ENCODE data around the gene RAPGEF2.
"Not testable (repeated sequence)": the region's sequence is repeated elsewhere in the genome, so short reads cannot be mapped to it uniquely, and the experiment has no call there.

Gene RAPGEF2

DNA sequence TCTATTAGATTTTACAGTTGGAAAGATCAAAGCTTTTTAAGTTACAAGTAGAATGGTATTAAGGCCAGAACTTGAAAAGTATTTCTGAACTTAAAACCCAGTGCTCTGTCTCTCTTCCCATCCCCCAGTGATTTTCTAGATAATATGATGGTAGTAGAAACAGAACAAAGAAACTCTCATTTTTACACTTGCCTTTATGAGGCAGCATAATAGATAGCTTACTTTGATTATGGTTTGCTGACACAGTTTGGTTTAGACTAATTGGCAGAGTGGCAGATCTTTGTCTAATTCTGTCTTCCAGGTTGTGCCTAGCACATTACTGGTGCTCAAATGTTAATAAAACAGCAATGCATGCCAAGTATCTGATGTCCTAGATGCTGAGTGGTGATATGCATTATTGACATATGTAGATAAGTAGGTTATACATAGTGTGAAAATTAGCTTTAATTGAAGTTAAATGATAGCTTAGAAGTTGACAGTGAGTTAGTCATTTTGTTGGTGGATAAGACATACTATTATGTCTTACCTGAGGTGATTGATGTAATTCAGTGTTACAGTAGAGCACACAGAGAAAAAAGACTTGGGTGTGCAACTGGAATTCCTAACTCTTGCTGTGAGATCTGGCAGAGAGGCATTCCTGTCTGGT is 4.3 kb upstream of the RAPGEF2 start:
- no peak for DNase-seq (ENCODE audit: low read depth in 2 of 2)

DNA sequence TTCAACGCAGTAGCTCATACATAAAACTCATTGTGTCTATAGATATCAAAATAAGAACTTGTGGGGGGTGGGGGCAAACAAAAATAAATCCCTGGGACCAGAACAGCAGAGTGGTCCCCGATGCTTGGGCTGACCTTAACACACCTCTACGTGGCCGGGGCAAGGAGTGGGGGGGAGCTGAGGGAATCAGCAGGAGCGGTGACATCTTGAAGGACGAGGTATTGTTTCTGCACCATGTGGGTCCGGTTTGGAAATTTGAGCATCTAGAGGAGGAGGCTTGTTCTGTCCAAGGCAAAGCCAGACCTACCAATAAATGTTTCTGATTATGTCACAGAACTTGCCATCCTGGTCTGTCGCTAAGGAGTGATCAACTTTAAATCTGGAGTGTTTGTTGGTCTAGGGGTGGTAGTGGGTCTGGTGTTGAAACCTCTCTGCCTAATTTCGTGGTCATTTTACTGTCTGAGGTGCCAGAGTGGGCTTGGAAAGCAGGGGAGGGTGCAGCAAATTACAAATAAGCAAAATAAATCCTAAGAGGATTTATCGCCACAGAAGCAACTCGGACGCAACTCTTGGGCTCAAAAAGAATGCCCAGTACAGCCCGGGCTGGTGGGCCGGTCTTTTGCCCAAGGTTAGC is 774 bp upstream of the RAPGEF2 start:
- no peak for DNase-seq (ENCODE audit: low read depth in 2 of 2)

DNA sequence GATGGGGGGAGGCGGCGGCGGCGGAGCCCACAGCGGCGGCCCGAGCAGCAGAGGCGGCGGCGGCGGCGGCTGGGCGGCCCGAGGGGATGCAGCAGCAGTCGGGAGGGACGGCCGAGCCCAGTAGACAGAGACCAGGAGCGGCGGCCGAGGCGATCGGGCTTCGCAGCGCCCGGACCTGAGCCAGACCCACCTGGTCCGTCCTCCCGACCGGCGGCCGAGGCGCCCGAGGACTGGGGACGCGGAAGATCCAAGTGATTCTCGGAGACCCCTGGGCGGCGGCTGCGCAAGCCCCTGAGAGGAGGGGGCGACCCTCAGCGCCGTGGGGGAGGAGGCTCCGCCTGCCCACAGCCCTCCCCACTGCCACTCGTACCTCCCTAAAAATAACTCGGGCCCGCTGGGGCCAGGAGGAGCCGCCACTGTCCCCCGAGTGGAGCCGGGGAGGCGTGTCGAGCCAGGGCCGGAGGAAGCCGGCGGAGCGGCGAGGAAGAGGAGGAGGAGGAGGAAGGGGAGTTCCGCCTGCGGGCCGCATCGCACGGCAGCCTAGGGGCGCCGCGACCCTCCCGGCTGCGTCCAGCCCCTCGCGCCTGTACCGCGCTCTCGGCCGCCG is 608 bp downstream of the RAPGEF2 start:
- DNase-seq (ENCODE audit: low read depth in 2 of 2): peak; percentile 22 to 28

DNA sequence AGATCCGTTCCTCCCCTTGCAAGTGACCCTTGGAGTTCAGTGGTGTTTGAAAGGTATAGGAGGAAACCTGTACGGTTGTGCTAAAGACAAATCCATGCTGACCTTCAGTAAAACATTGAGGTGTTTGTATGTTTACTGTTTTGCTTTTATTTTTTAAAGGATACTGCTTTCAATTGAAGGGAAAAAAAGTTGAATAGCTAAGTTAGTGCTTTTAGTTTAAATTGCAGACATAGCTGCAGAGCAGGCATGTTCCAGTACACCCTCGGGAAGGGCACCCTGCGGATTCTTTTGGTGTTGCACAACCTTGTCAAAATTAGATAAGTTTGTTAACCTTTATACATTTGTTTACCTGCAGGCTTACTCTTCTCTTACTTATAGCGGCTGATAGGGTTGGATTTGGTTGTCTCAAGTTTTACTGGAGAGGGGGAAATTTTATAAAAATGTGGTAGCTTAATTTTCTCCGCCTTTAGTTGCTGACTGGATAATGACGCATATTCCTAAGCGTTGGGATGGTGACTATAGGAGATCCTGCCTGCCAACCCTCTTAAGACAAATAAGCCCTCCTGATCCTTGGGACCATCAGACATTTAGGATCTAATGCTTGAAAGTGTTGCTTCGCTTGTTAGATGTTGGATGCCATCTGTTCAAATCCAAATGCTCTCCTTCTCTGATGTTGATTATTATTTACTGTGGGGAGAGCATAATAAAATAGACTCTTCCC is 2.0 kb downstream of the RAPGEF2 start:
- no peak for DNase-seq (ENCODE audit: low read depth in 2 of 2)

DNA sequence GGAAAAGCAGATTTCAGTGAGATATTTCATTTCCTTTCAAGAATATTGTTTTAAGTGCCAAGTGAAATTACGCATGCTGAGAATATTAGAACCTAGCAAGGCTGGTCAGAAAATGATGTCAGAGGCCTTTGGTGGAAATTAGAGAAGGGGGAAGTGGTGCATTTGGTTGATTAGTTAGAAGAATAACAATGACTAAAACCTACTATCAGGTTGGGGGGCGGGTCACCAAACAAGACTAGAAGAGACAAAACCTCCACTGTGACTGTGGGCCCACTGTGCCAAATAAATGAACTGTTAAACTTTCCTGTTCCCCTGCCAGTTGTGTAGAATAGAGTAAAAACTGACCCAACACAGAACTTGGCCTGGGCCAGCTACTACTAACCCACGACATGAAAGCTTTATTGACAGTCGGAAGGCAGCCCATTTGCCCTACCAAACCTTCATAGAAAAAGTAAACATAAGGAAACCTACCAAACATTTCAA is 2.9 kb downstream of the RAPGEF2 start:
- DNase-seq (ENCODE audit: low read depth in 2 of 2): no peak

DNA sequence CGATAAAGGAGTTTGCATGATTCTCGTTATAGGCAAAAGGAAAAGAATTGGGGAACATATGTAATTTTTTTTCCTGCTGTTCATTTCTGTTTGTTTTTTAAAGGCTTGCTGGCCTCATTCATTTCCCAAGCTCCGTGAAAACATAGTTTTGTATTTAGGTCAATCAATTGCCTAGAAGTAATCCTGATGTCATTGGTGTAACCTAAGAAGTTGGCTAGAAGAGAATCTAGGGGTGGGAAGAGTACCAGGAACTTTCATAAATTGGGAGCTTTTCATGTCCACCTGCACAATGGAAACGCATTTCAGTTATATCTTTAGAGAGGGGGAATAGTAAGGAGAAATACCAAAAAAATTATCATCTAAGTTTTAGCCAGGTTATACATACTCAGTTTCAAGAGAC is 3.8 kb downstream of the RAPGEF2 start:
- DNase-seq (ENCODE audit: low read depth in 2 of 2): no peak

DNA sequence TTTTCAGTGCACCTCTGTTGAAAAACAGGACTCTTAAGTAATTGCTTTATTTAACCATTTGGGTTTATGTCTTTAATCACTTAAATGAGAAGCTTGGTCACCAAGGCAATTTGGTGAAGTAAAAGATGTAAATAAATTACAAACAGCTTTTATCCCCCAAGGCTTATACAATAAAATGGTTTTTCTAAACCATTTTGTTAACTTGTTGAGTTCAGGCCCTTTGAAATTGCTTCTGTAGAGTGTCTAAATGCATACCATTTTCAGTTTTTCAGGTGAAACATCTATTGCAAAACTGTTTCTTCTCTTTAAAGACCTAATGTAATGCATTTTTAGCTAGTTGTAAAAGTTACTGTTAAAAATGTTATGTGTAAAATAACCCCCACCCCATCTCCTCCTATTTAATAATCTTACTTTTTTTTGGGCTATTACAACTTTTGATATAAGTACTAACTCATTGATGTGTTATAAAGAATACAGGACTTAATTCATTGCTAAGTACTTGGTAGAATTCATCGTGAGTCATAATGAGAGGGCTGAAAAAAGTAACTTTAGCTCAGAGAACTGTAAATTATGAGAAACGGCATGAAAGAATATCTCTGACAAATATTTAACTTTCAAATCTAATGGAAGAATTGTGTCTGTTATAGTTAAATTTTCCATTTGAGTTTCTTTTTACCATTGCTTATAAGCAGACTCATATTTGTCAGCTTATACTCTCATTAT is 4.5 kb downstream of the RAPGEF2 start:
- no peak for DNase-seq (ENCODE audit: low read depth in 2 of 2)

DNA sequence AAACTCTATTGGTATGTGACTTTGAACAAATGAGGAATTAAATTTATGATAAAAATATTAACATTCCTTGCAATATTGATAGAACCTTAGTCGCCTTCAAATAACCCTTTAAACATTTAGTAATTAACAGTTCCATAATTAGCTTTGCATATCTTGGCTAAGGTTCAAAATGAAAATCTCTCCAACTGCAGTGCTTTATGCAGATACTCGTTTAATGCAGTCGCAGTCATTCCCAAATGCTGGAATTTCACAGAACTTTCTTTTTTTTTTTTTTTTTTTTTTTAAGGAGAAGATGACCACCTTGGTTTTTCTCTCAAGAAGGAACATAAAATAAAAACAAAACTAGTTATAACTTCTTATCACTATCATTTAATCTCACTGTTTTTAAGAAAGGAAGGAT is 5.2 kb downstream of the RAPGEF2 start:
- no peak for DNase-seq (ENCODE audit: low read depth in 2 of 2)

DNA sequence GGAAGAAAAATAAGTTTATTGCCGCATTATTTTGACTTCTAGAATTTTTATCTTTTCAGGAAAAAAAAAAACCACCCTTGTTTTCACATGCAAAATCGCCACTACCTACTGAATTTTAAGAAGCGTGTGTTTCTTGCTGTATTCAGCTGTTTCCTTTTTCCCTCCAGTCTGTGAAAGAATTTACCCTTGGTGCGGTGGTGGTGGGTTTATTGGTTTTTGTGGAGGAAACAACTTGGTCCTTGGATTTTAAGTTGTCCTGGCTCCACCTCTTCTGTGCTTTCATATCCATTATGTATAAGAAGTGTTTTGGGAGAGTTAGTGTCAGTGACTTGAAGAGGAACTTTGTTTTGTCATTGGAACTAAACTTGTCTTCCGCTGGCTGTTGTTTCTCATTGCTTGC is 8.1 kb downstream of the RAPGEF2 start:
- DNase-seq (ENCODE audit: low read depth in 2 of 2): no peak

DNA sequence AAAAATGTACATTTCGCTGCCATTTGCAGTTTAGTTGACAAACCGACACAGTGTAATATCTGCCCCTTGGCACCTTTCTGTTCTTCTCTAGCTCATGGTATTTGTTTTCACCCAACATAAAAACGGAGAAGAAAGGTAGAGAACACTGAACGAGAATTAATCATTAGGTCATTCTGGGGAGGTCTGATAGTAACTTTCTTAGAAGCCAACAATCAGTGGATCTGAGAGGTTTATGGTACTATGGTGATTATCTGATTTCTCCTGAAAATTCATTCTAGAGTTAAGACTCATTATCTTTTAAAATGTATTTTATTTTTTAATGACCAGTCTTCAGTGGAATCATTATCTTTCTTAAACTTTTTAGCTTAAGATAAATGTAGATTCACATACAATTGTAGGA is 8.5 kb downstream of the RAPGEF2 start:
- DNase-seq (ENCODE audit: low read depth in 2 of 2): no peak

DNA sequence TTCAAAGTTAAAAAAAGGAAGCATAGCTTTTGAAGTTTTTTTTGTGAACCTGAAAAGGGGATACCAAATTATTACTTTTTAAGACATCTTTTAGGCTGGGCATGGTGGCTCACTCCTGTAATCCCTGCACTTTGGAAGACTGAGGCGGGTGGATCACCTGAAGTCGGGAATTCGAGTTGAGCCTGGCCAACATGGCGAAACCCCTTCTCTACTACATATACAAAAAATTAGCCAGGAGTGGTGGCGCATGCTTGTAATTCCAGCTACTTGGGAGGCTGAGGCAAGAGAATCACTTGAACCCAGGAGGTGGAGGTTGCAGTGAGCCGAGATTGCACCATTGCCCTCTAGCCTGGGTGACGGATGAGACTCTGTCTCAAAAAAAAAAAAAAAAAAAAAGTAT is 10.5 kb downstream of the RAPGEF2 start:
- not testable (repeated sequence) for DNase-seq (ENCODE audit: low read depth in 2 of 2)

DNA sequence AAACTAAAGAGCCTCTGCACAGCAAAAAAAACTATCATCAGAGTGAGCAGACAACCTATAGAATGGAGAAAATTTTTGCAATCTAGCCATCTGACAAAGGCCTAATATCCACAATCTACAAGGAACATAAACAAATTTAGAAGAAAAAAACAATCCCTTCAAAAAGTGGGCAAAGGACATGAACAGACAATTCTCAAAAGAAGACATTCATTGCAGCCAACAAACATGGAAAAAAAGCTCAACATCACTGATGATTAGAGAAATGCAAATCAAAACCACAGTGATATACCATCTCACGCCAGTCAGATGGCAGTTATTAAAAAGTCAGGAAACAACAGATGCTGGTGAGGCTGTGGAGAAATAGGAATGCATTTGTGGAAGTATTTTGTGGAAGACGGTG is 13.2 kb downstream of the RAPGEF2 start:
- DNase-seq (ENCODE audit: low read depth in 2 of 2): not testable (repeated sequence)

DNA sequence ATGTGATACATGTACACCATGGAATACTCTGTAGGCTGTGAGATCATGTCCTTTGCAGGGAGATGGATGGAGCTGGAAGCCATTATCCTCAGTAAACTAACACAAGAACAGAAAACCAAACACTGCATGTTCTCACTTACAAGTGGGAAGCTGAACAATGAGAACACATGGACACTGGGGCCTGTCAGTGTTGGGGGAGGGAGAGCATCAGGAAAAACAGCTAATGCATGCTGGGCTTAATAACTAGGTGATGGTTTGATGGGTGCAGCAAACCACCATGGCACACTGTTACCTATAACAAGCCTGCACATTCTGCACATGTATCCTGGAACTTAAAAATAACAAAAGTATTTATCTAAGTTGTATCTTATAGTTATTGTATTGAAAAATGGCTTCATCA is 13.8 kb downstream of the RAPGEF2 start:
- not testable (repeated sequence) for DNase-seq (ENCODE audit: low read depth in 2 of 2)

DNA sequence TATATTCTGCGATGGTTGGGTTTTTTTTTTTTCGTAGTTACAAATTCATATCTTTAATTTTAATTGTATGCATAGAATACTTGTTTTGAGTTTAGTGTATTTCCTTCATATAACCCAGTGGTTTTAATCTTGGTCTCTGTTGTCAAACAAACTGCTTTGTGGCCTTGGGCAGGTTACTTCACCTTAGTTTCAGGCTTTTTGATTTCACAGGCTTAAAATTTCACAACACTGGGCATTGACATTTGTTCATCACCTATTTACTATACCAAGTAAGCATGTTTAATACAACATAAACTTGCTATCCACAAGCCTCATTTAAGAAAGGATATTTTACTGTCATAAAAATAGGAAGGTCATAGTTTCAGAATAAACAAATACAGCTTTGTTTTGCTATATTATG is 14.7 kb downstream of the RAPGEF2 start:
- no peak for DNase-seq (ENCODE audit: low read depth in 2 of 2)

DNA sequence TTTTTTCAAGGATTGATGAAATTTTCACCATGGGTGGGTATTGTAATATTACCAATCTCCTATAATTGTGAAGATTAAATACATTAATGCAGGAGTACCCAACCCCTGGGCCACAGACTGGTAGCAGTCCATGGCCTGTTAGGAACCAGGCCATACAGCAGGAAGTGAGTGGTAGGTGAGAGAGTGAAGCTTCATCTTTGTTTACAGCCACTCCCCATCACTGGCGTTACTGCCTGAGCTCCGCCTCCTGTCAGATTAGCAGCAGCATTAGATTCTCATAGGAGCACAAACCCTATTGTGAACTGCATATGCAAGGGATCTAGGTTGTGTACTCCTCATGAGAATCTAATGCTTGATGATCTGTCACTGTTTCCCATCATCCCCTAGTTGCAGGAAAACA is 15.1 kb downstream of the RAPGEF2 start:
- DNase-seq (ENCODE audit: low read depth in 2 of 2): no peak

DNA sequence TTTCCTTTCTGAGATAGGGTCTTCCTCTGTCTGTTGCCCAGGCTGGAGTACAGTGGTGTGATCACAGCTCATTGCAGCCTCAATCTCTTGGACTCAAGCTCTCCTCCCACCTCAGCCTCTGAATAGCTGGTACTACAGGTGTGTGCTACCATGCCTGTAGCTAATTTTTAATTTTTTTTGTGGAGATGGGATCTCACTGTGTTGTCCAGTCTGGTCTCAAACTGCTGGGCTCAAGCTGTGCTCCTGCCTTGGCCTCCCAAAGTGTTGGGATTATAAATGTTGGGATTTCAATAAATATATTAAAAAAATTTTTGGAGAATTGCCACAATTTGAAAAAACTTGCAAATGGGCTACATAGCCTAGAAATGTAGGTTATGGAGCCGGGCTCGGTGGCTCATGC is 18.5 kb downstream of the RAPGEF2 start:
- DNase-seq (ENCODE audit: low read depth in 2 of 2): no peak

DNA sequence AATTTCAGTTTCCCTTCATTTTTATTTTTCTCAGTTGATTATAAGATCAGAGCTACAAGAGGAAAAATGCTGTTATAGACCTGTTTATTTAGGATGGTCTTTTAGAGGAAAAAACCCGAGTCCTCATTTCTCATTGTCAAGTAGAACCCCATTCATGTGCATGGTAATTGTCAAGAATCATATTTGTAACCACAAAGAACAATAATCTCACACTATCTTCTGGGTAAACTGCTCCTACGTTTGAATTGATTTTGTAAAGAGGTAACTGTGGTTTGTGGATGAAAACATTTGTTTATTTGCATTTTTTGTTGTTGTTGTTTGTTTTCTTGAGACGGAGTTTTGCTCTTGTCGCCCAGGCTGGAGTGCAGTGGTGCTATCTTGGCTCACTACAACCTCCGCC is 23.8 kb downstream of the RAPGEF2 start:
- DNase-seq (ENCODE audit: low read depth in 2 of 2): no peak

DNA sequence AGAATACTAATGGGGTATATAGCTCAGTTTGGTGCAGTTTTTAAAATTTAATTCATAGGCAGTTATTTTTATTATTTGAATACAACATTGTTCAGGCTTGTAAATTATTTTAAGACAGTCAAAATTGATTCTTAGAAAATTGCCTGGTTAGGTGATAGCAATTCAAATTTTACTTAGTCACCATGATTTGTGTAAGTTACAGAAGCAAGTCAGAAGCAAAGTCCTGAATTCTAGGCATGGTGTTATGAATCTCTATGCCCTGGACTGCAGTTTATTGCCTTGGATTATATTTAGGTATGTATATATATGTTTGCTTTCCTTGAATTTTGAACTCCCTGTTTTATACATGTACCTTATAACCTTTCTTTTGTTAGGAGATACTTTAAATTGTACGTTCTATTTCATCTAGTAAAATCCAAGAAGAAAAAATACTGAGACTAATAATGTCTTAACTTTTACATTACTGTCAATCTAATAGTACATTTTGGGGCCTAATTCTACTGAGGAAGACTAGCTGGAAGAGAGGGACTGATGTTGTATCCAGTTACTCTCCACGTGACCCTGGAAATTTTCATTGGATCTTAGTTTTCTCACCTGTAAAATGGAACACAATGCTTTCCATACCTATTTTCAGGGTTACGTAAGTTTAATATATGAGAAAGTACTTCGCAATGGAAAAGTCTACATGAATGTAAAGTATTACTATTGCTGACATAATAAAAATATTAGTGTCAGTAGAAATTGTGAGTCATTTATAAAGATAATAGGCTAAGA is 25.1 kb downstream of the RAPGEF2 start:
- DNase-seq (ENCODE audit: low read depth in 2 of 2): no peak

DNA sequence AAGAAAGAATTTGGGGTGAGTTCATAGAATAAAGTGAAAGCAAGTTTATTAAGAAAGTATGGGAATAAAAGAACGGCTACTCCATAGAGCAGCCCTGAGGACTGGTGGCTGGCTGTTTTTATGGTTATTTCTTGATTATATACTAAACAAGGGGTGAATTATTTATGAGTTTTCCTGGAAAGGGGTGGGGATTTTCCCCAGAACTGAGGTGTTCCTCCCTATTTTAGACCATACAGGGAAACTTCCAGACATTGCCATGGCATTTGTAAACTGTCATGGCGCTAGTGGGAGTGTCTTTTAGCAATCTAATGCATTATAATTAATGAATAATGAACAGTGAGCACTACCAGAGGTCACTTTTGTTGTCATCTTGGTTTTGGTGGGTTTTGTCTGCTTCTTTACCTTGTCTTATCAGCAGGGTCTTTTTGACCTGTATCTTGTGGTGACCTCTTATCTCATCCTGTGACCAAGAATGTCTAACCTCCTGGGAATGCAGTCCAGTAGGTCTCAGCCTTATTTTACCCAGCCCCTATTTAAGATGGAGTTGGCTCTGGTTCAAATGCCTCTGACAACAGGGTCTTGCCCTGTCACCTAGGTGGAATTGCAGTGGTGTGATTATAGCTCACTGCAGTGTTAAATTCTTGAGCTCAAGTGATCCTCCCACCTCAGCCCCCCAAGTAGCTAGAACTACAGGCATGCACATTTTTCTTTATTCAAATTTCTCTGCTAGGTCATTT is 27.1 kb downstream of the RAPGEF2 start:
- no peak for DNase-seq (ENCODE audit: low read depth in 2 of 2)

DNA sequence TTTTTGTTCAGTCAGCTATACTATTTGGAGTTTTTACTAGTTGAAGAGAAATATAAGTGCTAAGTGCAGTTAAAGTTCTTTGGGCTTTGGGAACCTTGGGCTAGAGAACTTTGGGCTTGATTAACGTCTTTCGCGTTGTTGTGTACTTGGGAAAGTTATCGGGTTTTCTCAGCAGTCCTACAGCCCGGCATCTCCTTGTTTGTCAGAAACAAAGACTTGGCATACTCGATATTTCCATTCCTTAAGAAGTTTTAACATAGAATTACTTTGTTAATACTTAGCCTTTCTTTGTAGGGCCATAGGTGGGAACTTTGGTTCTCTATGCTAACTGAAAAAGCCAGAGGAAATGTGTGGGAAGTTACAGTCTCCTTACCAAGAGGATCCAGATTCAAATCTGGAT is 28.7 kb downstream of the RAPGEF2 start:
- no peak for DNase-seq (ENCODE audit: low read depth in 2 of 2)

DNA sequence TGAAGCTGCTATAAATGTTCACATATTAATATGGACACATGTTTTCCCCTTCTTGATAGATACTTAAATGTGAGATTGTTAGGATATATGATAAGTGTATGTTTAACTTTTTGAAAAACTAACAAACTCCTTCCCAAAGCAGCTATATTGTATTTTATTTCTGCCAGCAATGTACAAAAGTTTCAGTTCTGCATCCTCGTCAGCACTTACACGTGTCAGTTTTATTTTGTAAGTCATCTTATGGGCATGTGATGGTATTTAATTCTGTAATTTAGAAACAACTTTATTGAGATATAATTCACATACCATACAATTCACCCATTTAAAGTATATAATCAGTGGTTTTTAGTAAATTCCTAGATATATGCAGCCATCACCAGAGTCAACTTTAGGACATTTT is 31.6 kb downstream of the RAPGEF2 start:
- no peak for DNase-seq (ENCODE audit: low read depth in 2 of 2)

All from stimulated activated CD8-positive, alpha-beta memory T cell treated with anti-CD3 and anti-CD28 coated beads, Interleukin-2, amount 100 ng/mL, for 48 hours (primary cell).